PC-3 (cell line): Measurements from ENCODE around the gene ZHX3. TPM values are rescaled to one million over a fixed set of nuclear protein-coding genes. Genes with fewer than 3 reads are reported as not detected.

Source experiments
- ATAC-seq: fragments of 200-7000 bp; cut with Tn5 transposase; 2 replicates; pipeline ENCODE4 v1.9.1; 2020; ENCODE audit warnings: mild to moderate bottlenecking, moderate library complexity
- BruUV-seq: library from RNA; stranded (reverse); fragments of 400-500 nt; replicated peaks from 2 replicates; lab custom pipeline; 2021; lab: Mats Ljungman, UMichigan
- CTCF ChIA-PET: fragments of 300-600 bp; sonication (Branson Sonifier 250); formaldehyde crosslinking; loops from one replicate; lab custom pipeline; 2022; ENCODE audit warnings: antibody characterized with exemption; lab: Charles Lee
- POLR2A ChIA-PET: fragments of 300-600 bp; sonication (Branson Sonifier 250); formaldehyde crosslinking; loops from one replicate; lab custom pipeline; 2022; ENCODE audit warnings: antibody characterized with exemption; ENCODE audit not compliant: unreplicated experiment; lab: Charles Lee
- DNase-seq: peaks from one replicate; pipeline ENCODE4 v3.0.0-alpha.2; 2015
- H2AFZ ChIP-seq: fragments of 300-600 bp; sonication (generic); 2 replicates; pipeline ENCODE4 v1.6.0; 2016; ENCODE audit warnings: antibody characterized with exemption, low read length
- H3F3A ChIP-seq: fragments of 300-600 bp; sonication (generic); one replicate; pipeline ENCODE4 v1.6.0; 2017; ENCODE audit warnings: antibody characterized with exemption, low read length, control low read depth, mild to moderate bottlenecking; ENCODE audit not compliant: unreplicated experiment
- H3K27ac ChIP-seq: fragments of 300-600 bp; sonication (generic); 2 replicates; pipeline ENCODE4 v1.5.1; 2016; ENCODE audit warnings: mild to moderate bottlenecking, low read length
- H3K27me3 ChIP-seq: fragments of 300-600 bp; sonication (generic); 2 replicates; pipeline ENCODE4 v1.6.1; 2016; ENCODE audit warnings: low read length, mixed read lengths
- H3K36me3 ChIP-seq: fragments of 300-600 bp; sonication (generic); 2 replicates; pipeline ENCODE4 v1.6.1; 2016; ENCODE audit warnings: low read depth, mixed run types, low read length, mixed read lengths
- H3K4me1 ChIP-seq: fragments of 300-600 bp; sonication (generic); 2 replicates; pipeline ENCODE4 v1.5.1; 2016; ENCODE audit warnings: low read length; ENCODE audit not compliant: insufficient read depth
- H3K4me2 ChIP-seq: fragments of 300-600 bp; sonication (generic); 2 replicates; pipeline ENCODE4 v1.6.0; 2016; ENCODE audit warnings: low read length
- H3K4me3 ChIP-seq: fragments of 300-600 bp; sonication (generic); 2 replicates; pipeline ENCODE4 v1.5.1; 2016; ENCODE audit warnings: mild to moderate bottlenecking, low read length, mixed read lengths
- H3K79me2 ChIP-seq: fragments of 300-600 bp; sonication (generic); 2 replicates; pipeline ENCODE4 v1.6.1; 2017; ENCODE audit warnings: low read length, mixed read lengths
- H3K9ac ChIP-seq: fragments of 300-600 bp; sonication (generic); 2 replicates; pipeline ENCODE4 v1.6.0; 2016; ENCODE audit warnings: mild to moderate bottlenecking, low read length
- H3K9me2 ChIP-seq: fragments of 300-600 bp; sonication (generic); replicated peaks from 2 replicates; pipeline ENCODE4 v1.6.1; 2016; ENCODE audit warnings: mixed run types, low read length, mixed read lengths
- H3K9me3 ChIP-seq: fragments of 300-600 bp; sonication (generic); 2 replicates; pipeline ENCODE4 v1.6.1; 2016; ENCODE audit warnings: low read length, mixed read lengths
- H4K20me1 ChIP-seq: fragments of 300-600 bp; sonication (generic); 2 replicates; pipeline ENCODE4 v1.6.1; 2016; ENCODE audit warnings: low read length, mixed read lengths
- CTCF ChIP-seq: fragments of 300-600 bp; sonication (generic); conservative IDR thresholded peaks from 2 replicates; pipeline ENCODE4 v1.5.1; 2017; ENCODE audit warnings: antibody characterized with exemption, low read depth, mild to moderate bottlenecking, low read length
- EZH2 ChIP-seq: fragments of 300-600 bp; sonication (generic); IDR thresholded peaks from one replicate; pipeline ENCODE4 v1.6.1; 2017; ENCODE audit warnings: antibody characterized with exemption, mild to moderate bottlenecking, low read length; ENCODE audit not compliant: unreplicated experiment
- EZH2phosphoT487 ChIP-seq: fragments of 300-600 bp; sonication (generic); IDR thresholded peaks from 2 replicates; pipeline ENCODE4 v1.6.1; 2018; ENCODE audit warnings: mild to moderate bottlenecking, antibody characterized with exemption, low read length, borderline replicate concordance
- intact Hi-C: fragments of 100-400 bp; cut with micrococcal nuclease; formaldehyde crosslinking; loops from 2 replicates; pipeline ENCODE4 v1.9.0; 2023
- total RNA-seq: library from RNA; depleted of rRNA; stranded (reverse); fragments of >200 nt; gene quantifications from 2 replicates; pipeline ENCODE4 v1.2.3, GENCODE V29; 2014

Gene ZHX3
- total RNA-seq, 1 experiment from 2014 or later: 14.0 TPM

GRCh38 chr20:41169791-41170351, 147.7 kb downstream of the ZHX3 start:
- Histone ChIP-seq H3F3A (no peaks in the 10 kb centered on the region), H3K4me1 (peaks cover 8% of the 10 kb centered on the region), H3K36me3 (peaks cover 41% of the 10 kb centered on the region), H3K4me2 (no peak overlapping the region), H3K9ac (no peak overlapping the region), H3K4me3 (no peak overlapping the region), H3K79me2 (no peaks in the 10 kb centered on the region), H3K9me2 (no peaks in the 10 kb centered on the region), H4K20me1 (no peaks in the 10 kb centered on the region), H2AFZ (no peak overlapping the region), H3K9me3 (no peaks in the 10 kb centered on the region), H3K27me3 (no peaks in the 10 kb centered on the region), H3K27ac (0 out of 2 replicates have a peak overlapping the region, but pooled peaks have one; percentile 9)
- ATAC-seq: peak; percentile 75
- intact Hi-C loops: no loop called here
- CTCF ChIA-PET: interaction anchor here (1.5 kb wide), 1 partner anchor 35 kb away, joined by 3 read pairs; no protein-coding TSS in a partner anchor
- BruUV-seq: no TSS peak
- TF ChIP-seq EZH2phosphoT487: no peak
- TF ChIP-seq EZH2: no peak
- no peak for TF ChIP-seq CTCF
- POLR2A ChIA-PET: no interaction called here
- peak; percentile 76 for DNase-seq

GRCh38 chr20:41169162-41169690, 148.3 kb downstream of the ZHX3 start:
- Histone ChIP-seq H2AFZ (no peak overlapping the region), H4K20me1 (no peaks in the 10 kb centered on the region), H3K27me3 (no peaks in the 10 kb centered on the region), H3K9ac (no peak overlapping the region), H3K36me3 (peaks cover 41% of the 10 kb centered on the region), H3K79me2 (no peaks in the 10 kb centered on the region), H3K9me2 (no peaks in the 10 kb centered on the region), H3K9me3 (no peaks in the 10 kb centered on the region), H3F3A (no peaks in the 10 kb centered on the region), H3K4me2 (no peak overlapping the region), H3K4me1 (peaks cover 8% of the 10 kb centered on the region), H3K4me3 (no peak overlapping the region), H3K27ac (no peak overlapping the region)
- POLR2A ChIA-PET: no interaction called here
- intact Hi-C loops: no loop called here
- ATAC-seq (no peak), DNase-seq (no peak)
- CTCF ChIA-PET: no interaction called here
- BruUV-seq: no TSS peak
- TF ChIP-seq EZH2 (no peak), EZH2phosphoT487 (no peak), CTCF (no peak)
